Hepatocyte (in vitro differentiated cells): ENCODE data around the gene CHST14.

ENCODE experiments used
- EZH2 ChIP-seq: fragments of 200-600 bp; sonication (generic); IDR thresholded peaks from 2 replicates; pipeline ENCODE4 v1.6.1; 2016; ENCODE audit warnings: antibody characterized with exemption, mild to moderate bottlenecking, borderline replicate concordance
- EZH2phosphoT487 ChIP-seq: fragments of 200-600 bp; sonication (generic); IDR thresholded peaks from one replicate; pipeline ENCODE4 v1.6.1; 2018; ENCODE audit warnings: antibody characterized with exemption, mild to moderate bottlenecking, low read depth, moderate library complexity; ENCODE audit not compliant: unreplicated experiment, severe bottlenecking
- TF ChIP-seq, protein P1 (sequence below): fragments of 200-600 bp; sonication (generic); IDR thresholded peaks from 2 replicates; pipeline ENCODE4 v1.5.1; 2016; ENCODE audit warnings: antibody characterized with exemption, mild to moderate bottlenecking; ENCODE audit not compliant: poor library complexity

GRCh38 chr15:40486066-40486770, 15.4 kb downstream of the CHST14 start:
- TF ChIP-seq, protein P1, sequence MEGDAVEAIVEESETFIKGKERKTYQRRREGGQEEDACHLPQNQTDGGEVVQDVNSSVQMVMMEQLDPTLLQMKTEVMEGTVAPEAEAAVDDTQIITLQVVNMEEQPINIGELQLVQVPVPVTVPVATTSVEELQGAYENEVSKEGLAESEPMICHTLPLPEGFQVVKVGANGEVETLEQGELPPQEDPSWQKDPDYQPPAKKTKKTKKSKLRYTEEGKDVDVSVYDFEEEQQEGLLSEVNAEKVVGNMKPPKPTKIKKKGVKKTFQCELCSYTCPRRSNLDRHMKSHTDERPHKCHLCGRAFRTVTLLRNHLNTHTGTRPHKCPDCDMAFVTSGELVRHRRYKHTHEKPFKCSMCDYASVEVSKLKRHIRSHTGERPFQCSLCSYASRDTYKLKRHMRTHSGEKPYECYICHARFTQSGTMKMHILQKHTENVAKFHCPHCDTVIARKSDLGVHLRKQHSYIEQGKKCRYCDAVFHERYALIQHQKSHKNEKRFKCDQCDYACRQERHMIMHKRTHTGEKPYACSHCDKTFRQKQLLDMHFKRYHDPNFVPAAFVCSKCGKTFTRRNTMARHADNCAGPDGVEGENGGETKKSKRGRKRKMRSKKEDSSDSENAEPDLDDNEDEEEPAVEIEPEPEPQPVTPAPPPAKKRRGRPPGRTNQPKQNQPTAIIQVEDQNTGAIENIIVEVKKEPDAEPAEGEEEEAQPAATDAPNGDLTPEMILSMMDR: no peak
- TF ChIP-seq EZH2 (no peak), EZH2phosphoT487 (no peak)
